ENCODE data around the gene AGBL4. TPM values are rescaled to one million over a fixed set of nuclear protein-coding genes. Genes with fewer than 3 reads are reported as not detected.

The AGBL4 gene
- total and polyA plus RNA-seq, 2 of the 4 experiments (the other 2 are of a cell fraction), result not detected

DNA sequence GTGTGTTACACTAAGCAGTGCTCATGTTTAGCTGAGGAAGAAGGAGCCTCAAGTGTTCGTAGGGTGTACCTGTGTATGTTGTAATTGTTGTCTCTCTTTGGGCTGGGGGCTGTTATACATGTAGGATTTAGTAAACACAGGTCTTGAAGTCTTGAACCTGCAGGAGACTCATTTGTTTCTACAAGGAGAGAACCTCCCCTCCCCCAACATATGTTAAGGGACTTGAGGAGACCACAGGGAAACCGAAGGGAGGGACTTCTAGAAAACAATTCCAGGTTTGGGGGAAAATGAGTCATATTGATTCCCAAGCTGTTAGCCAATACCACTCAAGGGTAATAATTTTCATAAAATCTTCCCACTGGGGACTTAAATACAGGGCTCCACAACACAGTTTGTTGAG, 25.0 kb upstream of the AGBL4 start:
- intact Hi-C loops (cut with micrococcal nuclease) (no loop called here), dilution Hi-C loops (cut with HindIII; ENCODE audit: low sequenced_read_pairs, unreplicated experiment) (no loop called here), in situ Hi-C loops (cut with MboI; ENCODE audit: low sequenced_read_pairs) (no loop called here)
- Histone ChIP-seq H3K9me1 (ENCODE audit: insufficient read depth, low read length) (no peaks in the 10 kb centered on the region), H4K20me1 (ENCODE audit: insufficient read depth, low read length) (no peaks in the 10 kb centered on the region), H2AFZ (replicated peaks; ENCODE audit: low read length, poor library complexity) (no peak overlapping the region), H2BK20ac (ENCODE audit: low read depth, low read length) (no peak overlapping the region), H3K4ac (ENCODE audit: low read depth, low read length) (no peak overlapping the region), H3K4me3 (ENCODE audit: insufficient read depth, low read depth, low read length) (no peak overlapping the region), H3K9me3 (ENCODE audit: control insufficient read depth, insufficient read depth, low read length) (peaks cover 3% of the 10 kb centered on the region), H3K36me3 (ENCODE audit: control insufficient read depth, insufficient read depth, low read length) (no peaks in the 10 kb centered on the region), H3K4me1 (ENCODE audit: control insufficient read depth, insufficient read depth, low read length) (no peaks in the 10 kb centered on the region), H4K8ac (ENCODE audit: low read depth in 2 of 2, low read length in 2 of 2) (no peak overlapping the region), H3K18ac (ENCODE audit: low read depth, low read length) (no peak overlapping the region), H3K27ac (ENCODE audit: insufficient read depth, low read length) (no peak overlapping the region), H3K4me2 (ENCODE audit: low read depth, low read length) (no peak overlapping the region), H3K56ac (ENCODE audit: extremely low read depth, insufficient read depth, low read length) (no peak overlapping the region), H3K14ac (replicated peaks; ENCODE audit: low read depth, low read length) (no peak overlapping the region), H2AK9ac (replicated peaks; ENCODE audit: low read depth, low read length, poor library complexity) (no peak overlapping the region), H4K5ac (ENCODE audit: low read depth, low read length) (no peak overlapping the region), H2AK5ac (ENCODE audit: low read depth, low read length) (no peak overlapping the region), H2BK5ac (ENCODE audit: low read depth, low read length, poor library complexity, severe bottlenecking) (no peak overlapping the region), H4K91ac (ENCODE audit: insufficient read depth, low read depth, low read length) (no peak overlapping the region), H3K79me1 (ENCODE audit: low read depth in 1 of 2, low read length in 2 of 2) (no peaks in the 10 kb centered on the region), H2BK15ac (ENCODE audit: low read depth, low read length) (no peak overlapping the region), H2BK120ac (ENCODE audit: low read depth, low read length) (no peak overlapping the region), H3K27me3 (ENCODE audit: control insufficient read depth, insufficient read depth, low read length) (no peaks in the 10 kb centered on the region), H3K23ac (ENCODE audit: low read depth, low read length) (no peak overlapping the region), H3K9ac (ENCODE audit: low read depth, low read length) (no peak overlapping the region)
- ChIA-PET CTCF (no interaction called here), POLR2A (ENCODE audit: unreplicated experiment) (no interaction called here)
- BruUV-seq (replicated peaks), result no TSS peak
- no peak for DNase-seq
- no CpG with 5 or more reads among the region's 2 CpGs for WGBS, 2 experiments (ENCODE audit: extremely low coverage in 2 of 2, insufficient read length in 1 of 2)
- ATAC-seq (ENCODE audit: low read depth), result no peak
- no peak for TF ChIP-seq CHD1 (IDR thresholded peaks at IDR 0.05; ENCODE audit: low read depth, low read length)
- TF ChIP-seq FOS (IDR thresholded peaks at IDR 0.05; ENCODE audit: low read depth, low read length), result no peak
- TF ChIP-seq BHLHE40 (IDR thresholded peaks at IDR 0.05; ENCODE audit: low read depth, low read length), result no peak
- TF ChIP-seq POLR2A (IDR thresholded peaks at IDR 0.05; ENCODE audit: low read depth, low read length), result no peak
- no peak for TF ChIP-seq RAD21 (IDR thresholded peaks at IDR 0.05; ENCODE audit: low read length)
